GM21447 (cell line): ENCODE data around the gene CPNE6.

ENCODE experiments used
- ATAC-seq: cut with Tn5 transposase; IDR thresholded peaks from one replicate; pipeline ENCODE4 v1.9.1; 2021; ENCODE audit not compliant: unreplicated experiment

CPNE6 gene

DNA sequence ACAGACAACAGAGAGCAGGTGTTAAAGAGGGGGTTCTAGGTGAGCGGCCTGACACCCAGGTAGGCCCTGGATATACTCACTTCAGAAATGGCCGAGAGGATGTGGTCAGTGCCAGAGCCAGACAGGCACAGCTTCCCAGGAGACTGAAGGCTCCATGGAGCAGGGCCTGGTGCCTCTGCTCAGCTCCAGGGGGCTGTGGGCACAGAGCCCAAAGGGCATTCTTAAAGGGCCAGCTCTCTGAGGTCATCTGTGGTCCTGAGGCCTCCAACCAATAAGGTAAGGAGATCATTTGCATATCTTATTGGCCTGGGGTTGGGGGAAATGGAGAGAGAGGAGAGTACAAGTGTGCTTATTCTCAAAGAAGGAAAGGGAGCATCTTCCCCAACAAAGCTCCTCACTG, 13.1 kb downstream of the CPNE6 start:
- no peak for ATAC-seq

DNA sequence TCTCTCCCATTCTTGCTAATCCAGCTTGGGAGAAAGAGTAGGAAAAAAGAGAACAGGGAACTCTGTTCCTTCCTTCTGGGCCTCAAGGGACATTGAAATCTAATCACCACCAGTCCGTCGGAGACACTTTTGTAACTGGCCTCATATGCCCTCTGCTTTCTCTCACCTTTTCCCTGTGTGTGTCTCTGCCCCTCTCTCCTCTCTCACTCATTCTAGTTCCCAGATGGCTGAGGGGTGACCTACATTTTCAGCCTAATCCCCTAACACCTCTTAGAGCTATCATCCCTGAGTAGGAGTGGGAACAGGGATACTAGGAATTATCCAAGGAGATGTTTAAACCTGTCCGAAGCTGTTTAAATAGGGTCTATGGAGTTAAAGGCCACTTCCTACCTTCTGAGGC, 13.9 kb downstream of the CPNE6 start:
- ATAC-seq = no peak

- no peak for ATAC-seq
These were observed 15.0 kb downstream of the CPNE6 start for GRCh38 chr14:24086193-24086955.

DNA sequence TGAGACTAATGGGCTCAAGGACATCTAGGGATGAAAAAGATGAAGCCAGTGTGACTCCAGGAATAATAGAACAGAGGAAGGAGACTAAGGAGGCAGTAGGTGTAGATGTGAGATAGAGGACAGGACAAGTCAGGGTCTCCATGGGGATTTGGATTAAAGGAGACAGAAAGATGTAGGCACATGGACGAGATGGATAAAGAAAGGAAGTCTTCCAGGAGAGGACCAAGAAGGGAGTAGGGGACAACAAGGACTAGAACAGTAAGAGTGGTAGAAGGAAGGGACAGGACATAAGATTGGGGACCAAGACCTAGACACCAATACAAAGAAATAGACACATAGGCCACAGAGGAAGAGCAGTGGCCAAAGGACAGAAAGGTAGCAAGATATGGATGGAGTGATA, 15.6 kb downstream of the CPNE6 start:
- no peak for ATAC-seq

DNA sequence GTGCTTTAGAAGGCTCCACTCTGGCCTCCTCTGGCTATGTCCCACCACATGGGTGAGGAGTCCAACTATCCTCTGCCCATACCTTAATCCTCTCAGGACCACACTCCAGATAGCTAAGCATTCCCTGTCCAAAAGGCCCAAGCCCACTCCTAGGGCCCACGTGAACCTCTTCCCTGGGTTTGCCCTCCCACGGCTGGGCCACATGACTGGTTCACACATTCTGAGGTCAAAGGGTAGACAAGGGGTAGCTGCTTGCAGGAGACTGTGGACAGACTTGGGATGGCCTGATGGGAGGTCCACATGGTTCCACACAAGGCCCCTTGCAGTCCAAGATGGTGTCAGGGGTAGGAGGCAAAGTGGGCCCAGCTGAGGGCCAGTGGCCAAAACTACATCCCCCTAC, 16.7 kb downstream of the CPNE6 start:
- ATAC-seq = no peak

GRCh38 chr14:24089890-24090289, 18.5 kb downstream of the CPNE6 start:
- no peak for ATAC-seq

DNA sequence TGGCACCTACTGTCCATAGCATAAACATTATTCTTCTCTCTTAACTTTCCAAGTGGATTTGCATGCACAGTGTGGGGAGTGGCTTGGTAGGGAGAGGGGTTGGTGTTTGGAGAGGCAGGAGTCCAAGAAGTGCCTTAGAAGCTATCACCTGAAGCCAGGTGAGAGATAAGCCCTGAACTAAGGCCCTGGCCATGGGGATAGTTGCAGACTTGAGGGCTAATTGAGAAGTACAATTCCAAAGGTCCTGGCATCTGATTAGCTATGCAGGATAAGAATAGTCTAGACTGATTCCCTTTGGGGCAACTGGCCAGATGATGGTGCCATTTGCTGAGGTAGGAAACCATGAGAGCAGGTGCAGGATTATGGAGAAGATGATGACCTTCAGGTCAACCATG, 20.7 kb downstream of the CPNE6 start:
- ATAC-seq = no peak

GRCh38 chr14:24092505-24093206, 21.3 kb downstream of the CPNE6 start:
- no peak for ATAC-seq

DNA sequence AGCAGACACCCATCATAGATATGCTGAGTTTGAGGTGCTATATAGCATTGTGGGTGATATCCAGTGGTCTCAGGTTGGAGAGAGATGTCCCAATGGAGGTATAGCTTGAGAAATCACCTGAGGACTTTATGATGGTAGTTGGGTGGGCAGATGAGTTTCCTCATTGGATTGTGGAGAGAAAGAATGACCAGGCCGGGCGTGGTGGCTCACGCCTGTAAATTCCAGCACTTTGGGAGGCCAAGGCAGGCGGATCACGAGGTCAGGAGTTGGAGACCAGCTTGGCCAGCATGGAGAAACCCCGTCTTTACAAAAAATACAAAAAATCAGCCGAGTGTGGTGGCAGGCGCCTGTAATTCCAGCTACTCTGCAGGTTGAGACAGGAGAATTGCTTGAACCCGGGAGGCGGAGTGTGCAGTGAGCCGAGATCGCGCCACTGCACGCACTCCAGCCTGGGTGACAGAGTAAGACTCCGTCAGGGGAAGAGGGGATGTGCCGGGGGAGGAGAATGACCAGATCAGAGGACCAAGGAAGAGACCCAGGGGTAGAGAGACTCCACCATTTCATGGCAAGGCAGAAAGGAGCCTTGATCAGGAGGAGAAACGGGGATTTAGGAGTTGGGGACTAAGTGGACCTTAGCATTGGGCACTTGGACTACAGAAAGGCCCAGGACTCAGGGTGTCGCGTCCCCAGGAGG, 22.0 kb downstream of the CPNE6 start:
- ATAC-seq = no peak

DNA sequence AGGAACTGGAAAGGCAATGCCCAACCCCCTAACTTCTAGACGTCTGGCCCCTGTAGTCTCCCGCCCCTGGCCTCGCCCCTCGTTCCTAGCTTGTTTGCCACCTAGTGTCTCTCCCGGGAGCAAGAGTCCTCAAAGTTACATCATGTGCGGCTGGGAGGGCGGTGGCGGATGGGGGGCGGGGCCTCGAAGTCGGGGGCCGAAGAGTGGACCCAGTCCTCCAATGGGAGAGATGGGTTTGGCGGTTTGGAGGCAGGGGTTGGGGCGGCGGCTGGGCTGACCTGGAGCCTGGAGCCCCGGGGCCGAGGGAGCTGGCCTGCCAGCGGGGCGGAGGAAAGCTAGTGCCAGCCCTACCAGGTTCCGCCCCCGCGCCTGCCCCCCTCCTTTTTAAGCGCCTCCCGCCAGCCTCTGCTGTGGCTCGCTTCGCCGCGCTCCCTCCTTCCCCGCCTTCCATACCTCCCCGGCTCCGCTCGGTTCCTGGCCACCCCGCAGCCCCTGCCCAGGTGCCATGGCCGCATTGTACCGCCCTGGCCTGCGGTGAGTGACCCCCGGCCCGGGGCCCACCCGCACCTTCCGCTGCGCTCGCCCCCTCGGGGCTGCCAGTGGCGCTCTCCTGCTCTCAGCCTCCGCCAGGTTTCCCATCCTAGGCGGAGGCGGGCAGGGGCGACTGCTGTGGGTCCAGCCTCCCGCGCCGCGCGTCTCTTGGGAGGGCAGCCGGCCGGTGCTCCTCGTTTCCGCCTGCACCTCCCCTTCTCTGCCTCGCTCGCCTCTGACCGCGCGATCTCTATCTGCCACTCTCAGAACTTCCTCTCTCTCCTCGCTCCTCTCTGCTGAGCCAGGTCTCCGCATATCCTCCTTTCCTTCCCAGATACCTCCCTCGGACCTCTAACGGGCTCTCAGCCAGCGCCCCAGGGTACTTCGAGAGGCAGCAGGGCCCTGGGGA, 22.8 kb downstream of the CPNE6 start, which contains the start of gene PCK2:
Gene PCK2, plus strand, starts transcription at position 411 of the 940 bp plus-strand sequence. Its CDS starts 95 bp downstream, at position 506.
- peak; percentile 46 for ATAC-seq

DNA sequence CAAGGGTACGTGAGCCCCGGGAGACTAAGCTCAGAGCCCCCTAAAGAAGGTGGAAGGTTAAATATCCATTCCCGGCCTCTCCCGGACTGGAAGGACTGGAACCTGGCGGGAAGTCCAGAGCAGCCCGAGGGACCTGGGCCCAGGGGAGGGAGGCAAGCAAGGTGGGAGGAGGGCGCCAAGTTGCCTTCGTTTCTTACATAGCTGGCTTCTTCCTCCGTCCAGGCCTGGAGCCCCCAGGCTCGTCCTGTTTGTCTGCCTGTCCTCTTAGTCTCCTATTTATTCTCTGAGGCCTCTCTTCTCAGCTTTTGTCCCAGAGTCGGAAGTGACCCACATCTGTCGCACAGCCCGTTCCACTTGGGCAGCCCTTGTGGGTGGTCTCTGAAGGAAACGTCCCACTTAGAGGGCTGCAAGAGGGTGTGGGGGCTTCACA, 23.5 kb downstream of the CPNE6 start:
- peak; percentile 3 for ATAC-seq

DNA sequence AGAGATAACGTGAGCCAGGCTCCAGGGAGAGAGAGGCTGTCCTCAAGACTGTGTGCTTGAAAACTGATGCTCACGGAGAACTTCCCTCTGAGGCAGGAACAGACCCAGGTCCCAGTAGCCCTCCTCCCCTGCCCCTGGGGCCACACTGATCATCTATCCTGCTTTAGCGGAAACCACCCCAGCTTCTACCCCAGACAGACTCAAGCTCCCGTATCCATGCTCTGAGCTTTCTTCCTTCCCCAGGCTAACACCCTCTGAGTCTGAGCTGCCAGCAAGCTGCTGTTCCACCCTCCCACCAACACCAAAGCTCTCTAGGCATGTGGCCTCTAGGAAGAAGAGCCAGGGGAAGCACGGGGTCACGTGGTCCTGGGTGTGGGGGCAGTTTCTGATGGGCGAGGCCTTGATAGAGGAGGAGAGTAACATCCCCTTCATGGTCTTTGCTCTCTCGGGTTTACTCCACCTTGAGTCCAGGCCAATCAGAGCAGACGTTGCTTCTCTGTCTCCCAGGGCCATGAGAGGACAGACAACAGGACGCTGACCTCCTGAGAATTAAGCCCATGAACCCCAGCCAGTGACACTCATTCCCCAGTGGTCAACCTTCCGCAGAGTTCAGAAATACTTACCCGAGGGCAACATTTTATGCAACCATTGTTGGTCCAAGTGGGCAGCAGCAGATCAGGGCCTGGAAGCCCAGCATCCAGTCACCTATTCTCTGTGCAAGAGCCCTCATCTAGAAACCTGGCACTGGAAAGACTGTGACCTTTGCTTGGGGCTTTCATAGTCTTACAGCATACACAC, 24.1 kb downstream of the CPNE6 start:
- peak; percentile 68 for ATAC-seq

DNA sequence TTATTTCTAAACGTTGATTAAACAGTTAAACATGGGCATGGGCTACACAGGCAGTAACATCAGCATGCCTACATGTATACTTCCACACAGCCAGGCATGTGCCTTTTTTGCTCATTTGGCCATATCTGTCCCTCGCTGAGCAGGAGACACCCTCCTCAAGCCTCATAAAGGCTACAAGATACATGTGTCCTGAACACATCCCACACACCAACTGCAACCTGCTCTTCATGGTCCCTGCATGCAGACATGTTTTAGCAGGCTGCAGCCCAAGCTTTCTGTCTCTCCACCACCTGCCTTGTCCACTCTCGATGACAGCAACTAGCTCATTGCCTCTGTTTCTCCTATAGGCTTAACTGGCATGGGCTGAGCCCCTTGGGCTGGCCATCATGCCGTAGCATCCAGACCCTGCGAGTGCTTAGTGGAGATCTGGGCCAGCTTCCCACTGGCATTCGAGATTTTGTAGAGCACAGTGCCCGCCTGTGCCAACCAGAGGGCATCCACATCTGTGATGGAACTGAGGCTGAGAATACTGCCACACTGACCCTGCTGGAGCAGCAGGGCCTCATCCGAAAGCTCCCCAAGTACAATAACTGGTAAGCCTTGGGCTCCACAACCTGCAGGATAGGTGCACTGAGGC, 25.3 kb downstream of the CPNE6 start:
- ATAC-seq = no peak

DNA sequence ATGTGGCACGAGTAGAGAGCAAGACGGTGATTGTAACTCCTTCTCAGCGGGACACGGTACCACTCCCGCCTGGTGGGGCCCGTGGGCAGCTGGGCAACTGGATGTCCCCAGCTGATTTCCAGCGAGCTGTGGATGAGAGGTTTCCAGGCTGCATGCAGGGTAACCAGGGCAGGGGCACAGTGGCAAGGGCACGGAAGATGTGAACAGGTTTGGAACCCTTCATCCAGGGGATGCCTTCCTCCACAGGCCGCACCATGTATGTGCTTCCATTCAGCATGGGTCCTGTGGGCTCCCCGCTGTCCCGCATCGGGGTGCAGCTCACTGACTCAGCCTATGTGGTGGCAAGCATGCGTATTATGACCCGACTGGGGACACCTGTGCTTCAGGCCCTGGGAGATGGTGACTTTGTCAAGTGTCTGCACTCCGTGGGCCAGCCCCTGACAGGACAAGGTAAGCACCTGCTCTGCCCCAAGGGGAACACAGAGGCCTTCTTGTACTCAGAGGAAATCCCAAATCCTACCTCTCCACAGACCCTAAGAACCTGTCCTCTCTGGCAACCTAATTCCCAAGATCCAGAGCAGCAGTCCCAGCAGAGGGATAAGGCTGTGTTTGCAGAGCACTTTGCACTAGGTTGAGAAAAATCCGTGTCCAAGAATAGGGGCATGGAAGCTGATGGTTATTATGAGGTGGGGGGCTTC, 27.0 kb downstream of the CPNE6 start:
- ATAC-seq = no peak

DNA sequence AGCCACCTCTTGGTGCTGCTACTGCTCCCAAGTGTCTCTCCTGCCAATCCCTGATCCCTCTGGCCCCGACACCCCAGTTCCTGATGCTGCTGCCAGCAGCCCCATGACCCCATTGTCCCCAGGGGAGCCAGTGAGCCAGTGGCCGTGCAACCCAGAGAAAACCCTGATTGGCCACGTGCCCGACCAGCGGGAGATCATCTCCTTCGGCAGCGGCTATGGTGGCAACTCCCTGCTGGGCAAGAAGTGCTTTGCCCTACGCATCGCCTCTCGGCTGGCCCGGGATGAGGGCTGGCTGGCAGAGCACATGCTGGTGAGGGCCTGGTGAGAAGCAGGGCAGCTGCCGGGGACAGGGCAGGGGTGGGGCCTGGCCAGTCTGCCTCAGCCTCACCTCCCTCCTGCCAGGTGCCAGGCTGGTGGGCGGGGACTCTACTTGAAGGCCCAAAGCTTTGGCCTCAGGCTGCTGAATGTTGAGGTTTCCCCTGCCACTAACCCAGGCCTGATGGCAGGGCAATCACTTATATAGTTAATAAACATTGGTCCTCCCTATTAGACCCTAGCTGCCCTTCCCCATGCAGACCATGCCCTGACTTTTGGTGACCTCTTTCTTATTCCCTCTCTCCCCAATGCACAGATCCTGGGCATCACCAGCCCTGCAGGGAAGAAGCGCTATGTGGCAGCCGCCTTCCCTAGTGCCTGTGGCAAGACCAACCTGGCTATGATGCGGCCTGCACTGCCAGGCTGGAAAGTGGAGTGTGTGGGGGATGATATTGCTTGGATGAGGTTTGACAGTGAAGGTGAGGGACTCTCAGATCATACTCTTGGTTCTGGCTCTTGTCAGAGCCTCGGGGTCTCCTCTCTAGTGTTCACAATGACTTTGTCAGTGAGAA, 27.8 kb downstream of the CPNE6 start:
- no peak for ATAC-seq

DNA sequence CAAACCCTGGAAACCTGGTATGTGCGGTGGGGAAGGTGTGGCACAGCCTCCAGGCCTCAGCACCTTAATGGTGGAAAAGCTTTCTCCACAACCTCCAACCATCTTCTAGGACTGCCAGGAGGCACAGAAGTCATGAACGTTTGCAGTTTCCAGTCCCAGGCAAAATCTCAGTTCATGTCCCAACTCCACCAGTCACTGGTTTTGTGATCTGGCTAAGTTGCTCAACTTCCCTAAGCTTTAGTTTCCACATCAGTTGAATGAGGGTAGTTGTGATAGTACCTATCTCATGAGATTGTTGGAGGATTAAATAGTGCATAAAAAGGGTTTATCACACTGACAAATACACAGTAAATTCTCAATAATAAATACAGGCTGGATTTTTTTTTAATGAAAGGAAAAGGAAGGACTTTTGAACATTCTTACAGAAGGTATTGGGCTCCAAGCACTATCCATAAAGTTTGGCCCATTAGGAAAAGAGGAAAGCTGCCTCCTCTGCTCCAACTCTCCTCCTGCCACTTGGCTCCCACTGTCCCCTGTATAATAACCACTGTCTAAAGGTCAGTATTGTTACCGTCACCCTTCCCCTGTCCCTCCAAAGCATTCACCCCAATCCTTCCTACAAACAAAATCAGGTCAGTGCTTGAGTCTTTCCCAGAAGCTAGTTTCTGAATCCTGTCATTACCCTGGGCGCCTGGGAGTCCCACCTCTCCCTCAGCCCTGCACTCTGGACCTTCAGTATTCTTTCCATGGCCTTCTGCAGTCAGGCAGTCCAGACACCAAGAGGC, 29.0 kb downstream of the CPNE6 start:
- no peak for ATAC-seq

DNA sequence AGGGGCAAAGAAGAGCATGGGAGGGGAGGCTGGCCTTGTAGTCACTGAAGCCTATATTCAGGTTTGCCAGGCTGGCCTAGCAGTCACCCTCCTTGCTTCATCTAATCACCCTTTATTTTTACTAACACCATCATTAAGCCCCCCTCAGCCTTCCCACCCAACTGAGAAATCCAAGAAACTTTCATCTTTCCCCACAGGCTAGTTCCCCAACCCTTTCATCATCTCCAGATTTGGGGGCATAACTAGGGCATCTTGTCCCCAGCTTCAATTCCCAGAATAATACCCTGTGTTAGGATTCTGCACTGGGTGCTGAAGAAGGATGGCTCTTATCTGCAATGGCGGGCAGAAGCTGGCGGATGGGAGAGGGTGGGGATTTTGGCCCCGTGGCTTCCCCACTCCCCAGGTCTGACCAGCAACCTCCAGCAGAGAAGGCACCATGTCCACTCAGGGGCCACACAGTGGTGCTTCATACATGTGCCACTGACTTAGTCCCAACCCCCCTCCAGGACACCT, 29.7 kb downstream of the CPNE6 start:
- no peak for ATAC-seq
